ENCODE measurements around the gene SLIT1. TPM values are rescaled to one million over a fixed set of nuclear protein-coding genes. Genes with fewer than 3 reads are reported as not detected.

Gene SLIT1
- total RNA-seq, 6 experiments from 2014 or later, result 0.04 to 0.29 (median 0.12) TPM; not detected in 1

DNA sequence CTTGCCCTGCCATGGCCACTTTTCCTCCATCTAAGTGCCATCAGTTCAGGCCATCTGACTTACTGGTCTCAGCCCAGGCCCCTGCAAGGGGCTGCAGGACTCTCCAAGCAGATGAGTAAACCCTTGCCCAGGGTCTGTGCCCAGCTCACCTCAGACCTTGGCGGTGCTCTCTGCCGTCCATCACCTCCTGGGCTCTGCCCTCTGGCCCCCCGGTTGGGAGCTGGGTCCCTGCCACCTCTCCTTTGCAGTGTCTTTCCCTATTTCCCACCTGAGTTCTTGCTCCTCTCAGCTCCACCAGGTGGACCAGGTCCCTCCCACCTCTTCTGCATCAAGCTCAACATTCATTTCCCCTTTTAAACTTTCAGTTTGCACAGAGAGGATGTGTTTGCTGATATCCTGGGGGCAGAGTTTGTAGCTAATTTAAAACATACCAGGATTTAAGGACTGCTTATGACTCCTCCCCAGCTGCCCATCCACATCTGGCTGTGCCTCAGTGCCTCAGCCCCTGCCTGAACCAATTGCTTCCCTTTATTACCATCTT is 135.5 kb downstream of the SLIT1 start:
- H3K4me3 ChIP-seq, result no peak overlapping the region
- H3K36me3 ChIP-seq, result no peaks in the 10 kb centered on the region
- intact Hi-C loops (cut with DNase I), result no loop called here
- ATAC-seq, result no peak
- H3K27ac ChIP-seq, result no peak overlapping the region
- H3K4me1 ChIP-seq, result no peaks in the 10 kb centered on the region
- TF ChIP-seq, protein P1, sequence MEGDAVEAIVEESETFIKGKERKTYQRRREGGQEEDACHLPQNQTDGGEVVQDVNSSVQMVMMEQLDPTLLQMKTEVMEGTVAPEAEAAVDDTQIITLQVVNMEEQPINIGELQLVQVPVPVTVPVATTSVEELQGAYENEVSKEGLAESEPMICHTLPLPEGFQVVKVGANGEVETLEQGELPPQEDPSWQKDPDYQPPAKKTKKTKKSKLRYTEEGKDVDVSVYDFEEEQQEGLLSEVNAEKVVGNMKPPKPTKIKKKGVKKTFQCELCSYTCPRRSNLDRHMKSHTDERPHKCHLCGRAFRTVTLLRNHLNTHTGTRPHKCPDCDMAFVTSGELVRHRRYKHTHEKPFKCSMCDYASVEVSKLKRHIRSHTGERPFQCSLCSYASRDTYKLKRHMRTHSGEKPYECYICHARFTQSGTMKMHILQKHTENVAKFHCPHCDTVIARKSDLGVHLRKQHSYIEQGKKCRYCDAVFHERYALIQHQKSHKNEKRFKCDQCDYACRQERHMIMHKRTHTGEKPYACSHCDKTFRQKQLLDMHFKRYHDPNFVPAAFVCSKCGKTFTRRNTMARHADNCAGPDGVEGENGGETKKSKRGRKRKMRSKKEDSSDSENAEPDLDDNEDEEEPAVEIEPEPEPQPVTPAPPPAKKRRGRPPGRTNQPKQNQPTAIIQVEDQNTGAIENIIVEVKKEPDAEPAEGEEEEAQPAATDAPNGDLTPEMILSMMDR (IDR thresholded peaks at IDR 0.05), result no peak
- TF ChIP-seq POLR2A (IDR thresholded peaks at IDR 0.05), result no peak
- no peaks in the 10 kb centered on the region for H3K9me3 ChIP-seq
- DNase-seq, result no peak
- no CpG with 5 or more reads among the region's 3 CpGs for WGBS (ENCODE audit: insufficient coverage, low coverage, low lambda C conversion rate, missing lambda C conversion rate)
- H3K27me3 ChIP-seq, result no peaks in the 10 kb centered on the region

DNA sequence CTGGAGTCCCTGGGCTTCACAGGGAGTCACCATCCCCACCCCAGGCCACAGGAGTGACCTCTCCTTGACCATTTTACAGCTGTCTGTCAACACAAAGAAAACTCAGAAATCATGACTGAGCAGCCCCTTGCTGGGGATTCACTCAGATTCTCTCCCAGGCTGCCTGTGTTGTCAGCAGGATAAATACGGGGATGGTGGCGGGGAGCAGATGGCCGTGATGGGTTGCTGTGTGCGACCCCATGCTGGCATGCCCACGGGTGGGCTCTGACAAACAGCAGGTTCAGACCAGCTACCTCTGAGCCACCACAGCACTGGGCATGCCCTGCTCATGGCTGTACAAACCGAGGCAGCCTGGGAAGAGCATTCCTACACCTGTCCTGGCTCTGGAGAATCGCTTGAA is 136.1 kb downstream of the SLIT1 start:
- Histone ChIP-seq H3K27ac (no peak overlapping the region), H3K9me3 (no peaks in the 10 kb centered on the region), H3K4me1 (no peaks in the 10 kb centered on the region), H3K4me3 (no peak overlapping the region), H3K27me3 (no peaks in the 10 kb centered on the region), H3K36me3 (no peaks in the 10 kb centered on the region)
- no peak for DNase-seq
- TF ChIP-seq, protein P1 (IDR thresholded peaks at IDR 0.05), result no peak
- no peak for TF ChIP-seq POLR2A (IDR thresholded peaks at IDR 0.05)
- ATAC-seq, result no peak
- intact Hi-C loops (cut with DNase I), result no loop called here
- WGBS (ENCODE audit: insufficient coverage, low coverage, low lambda C conversion rate, missing lambda C conversion rate), result 100% methylated on average over 2 of the region's 7 CpGs

DNA sequence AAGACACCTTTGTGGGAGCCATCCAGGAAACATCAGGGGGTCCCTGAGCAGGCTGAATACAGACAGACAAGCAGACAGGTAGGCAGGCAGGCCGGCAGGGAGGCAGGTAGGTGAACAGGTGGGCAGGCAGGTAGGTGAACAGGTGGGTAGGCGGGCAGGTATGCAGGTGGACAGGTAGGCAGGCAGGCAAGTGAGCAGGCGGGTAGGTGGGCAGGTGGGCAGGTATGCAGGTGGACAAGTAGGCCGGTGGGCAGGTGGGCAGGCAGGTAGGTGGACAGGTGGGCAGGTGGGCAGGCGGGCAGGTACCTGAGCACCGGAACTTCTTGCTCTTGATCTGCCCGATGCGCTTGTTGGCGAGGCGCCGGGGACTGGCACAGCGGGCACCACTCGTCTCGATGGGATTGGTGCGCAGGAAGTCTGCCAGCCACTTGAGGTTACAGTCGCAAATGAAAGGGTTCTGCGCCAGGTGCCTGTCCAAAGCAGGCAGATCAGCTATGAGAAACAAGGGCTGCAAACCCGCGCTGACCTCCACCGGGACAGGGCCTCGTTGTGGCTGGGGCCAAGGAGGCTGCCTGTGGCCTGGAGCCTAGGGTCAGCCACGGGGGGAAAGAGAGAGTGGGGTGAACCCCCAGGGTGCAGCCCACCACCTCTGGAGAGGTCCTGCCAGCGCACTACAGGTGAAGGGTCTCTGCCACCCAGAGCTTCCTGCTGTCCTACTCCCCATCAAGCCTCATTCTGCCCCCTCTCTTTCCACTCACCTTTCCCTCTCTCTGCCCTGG is 136.9 kb downstream of the SLIT1 start:
- Histone ChIP-seq H3K27me3 (no peaks in the 10 kb centered on the region), H3K4me1 (no peaks in the 10 kb centered on the region), H3K27ac (no peak overlapping the region), H3K9me3 (no peaks in the 10 kb centered on the region), H3K4me3 (no peak overlapping the region), H3K36me3 (no peaks in the 10 kb centered on the region)
- no peak for DNase-seq
- 86% methylated on average over 4 of the region's 23 CpGs for WGBS (ENCODE audit: insufficient coverage, low coverage, low lambda C conversion rate, missing lambda C conversion rate)
- peak in 1 of 4 donors; percentile 35 for ATAC-seq
- intact Hi-C loops (cut with DNase I), result no loop called here
- TF ChIP-seq POLR2A (IDR thresholded peaks at IDR 0.05), result no peak
- TF ChIP-seq, protein P1 (IDR thresholded peaks at IDR 0.05), result no peak

DNA sequence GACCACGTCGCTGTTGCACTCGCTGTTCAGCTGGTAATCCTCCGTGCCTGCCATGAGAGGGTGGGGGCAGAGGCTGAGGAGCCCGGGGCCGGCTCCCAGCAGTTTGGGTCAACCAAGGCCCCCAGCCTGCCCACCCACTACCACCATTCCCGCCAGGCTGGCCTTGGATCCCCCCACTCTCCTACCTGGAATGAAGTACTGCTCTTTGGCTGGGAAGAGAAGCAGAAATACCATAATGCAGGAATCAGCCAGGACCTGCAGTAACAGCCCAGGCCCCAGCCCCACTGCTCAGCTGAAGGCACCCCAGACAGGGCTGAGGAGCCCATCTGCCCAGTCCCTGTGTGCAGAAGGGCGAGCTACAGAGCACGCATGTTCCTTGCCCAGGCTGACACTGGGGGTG is 138.0 kb downstream of the SLIT1 start:
- no CpG with 5 or more reads among the region's 9 CpGs for WGBS (ENCODE audit: insufficient coverage, low coverage, low lambda C conversion rate, missing lambda C conversion rate)
- DNase-seq, result no peak
- Histone ChIP-seq H3K27me3 (no peaks in the 10 kb centered on the region), H3K27ac (no peak overlapping the region), H3K36me3 (no peaks in the 10 kb centered on the region), H3K4me3 (no peak overlapping the region), H3K4me1 (no peaks in the 10 kb centered on the region), H3K9me3 (no peaks in the 10 kb centered on the region)
- intact Hi-C loops (cut with DNase I), result no loop called here
- no peak for TF ChIP-seq POLR2A (IDR thresholded peaks at IDR 0.05)
- TF ChIP-seq, protein P1 (IDR thresholded peaks at IDR 0.05), result no peak
- no peak for ATAC-seq
